Measurements from ENCODE around the gene RNF113B.
A peak's percentile ranks its signal among the peaks of the same experiment; 100 is the strongest.

RNF113B gene

GRCh38 chr13:98141509-98142379, 35.3 kb downstream of the RNF113B start:
- no peak for TF ChIP-seq CTCF (conservative IDR thresholded peaks at IDR 0.05; ENCODE audit: low read depth, low read length)
- H3K9ac ChIP-seq = peak overlapping the region; percentile 84
- peaks cover 31% of the 10 kb centered on the region for H3K79me2 ChIP-seq (ENCODE audit: insufficient read depth, low read depth)
- peaks cover 24% of the 10 kb centered on the region for H3K4me1 ChIP-seq (ENCODE audit: low read depth, poor library complexity, severe bottlenecking)
- peak overlapping the region; percentile 70 for H3K4me2 ChIP-seq
- no peaks in the 10 kb centered on the region for H4K20me1 ChIP-seq (ENCODE audit: insufficient read depth)
- H3K4me3 ChIP-seq (IDR thresholded peaks at IDR 0.05; ENCODE audit: insufficient read depth, low read depth, low read length) = no peak overlapping the region
- H3K27ac ChIP-seq = peak overlapping the region; percentile 70
- H3K27me3 ChIP-seq (ENCODE audit: insufficient read depth, low read depth) = no peaks in the 10 kb centered on the region
- peak overlapping the region; percentile 66 for H2AFZ ChIP-seq (ENCODE audit: low read depth)
- no peaks in the 10 kb centered on the region for H3K36me3 ChIP-seq (ENCODE audit: insufficient read depth)

- Histone ChIP-seq H3K9ac (no peak overlapping the region; the same call in 1 of the 2 replicates), H3K27ac (no peak overlapping the region), H3K79me2 (ENCODE audit: insufficient read depth, low read depth) (peaks cover 24% of the 10 kb centered on the region), H4K20me1 (ENCODE audit: insufficient read depth) (no peaks in the 10 kb centered on the region), H3K4me2 (no peak overlapping the region; the same call in 1 of the 2 replicates), H3K4me3 (IDR thresholded peaks at IDR 0.05; ENCODE audit: insufficient read depth, low read depth, low read length) (no peak overlapping the region), H2AFZ (ENCODE audit: low read depth) (no peak overlapping the region), H3K27me3 (ENCODE audit: insufficient read depth, low read depth) (no peaks in the 10 kb centered on the region), H3K36me3 (ENCODE audit: insufficient read depth) (no peaks in the 10 kb centered on the region), H3K4me1 (ENCODE audit: low read depth, poor library complexity, severe bottlenecking) (peaks cover 17% of the 10 kb centered on the region)
- no peak for TF ChIP-seq CTCF (conservative IDR thresholded peaks at IDR 0.05; ENCODE audit: low read depth, low read length)
Observed at GRCh38 chr13:98141091-98141490, 36.0 kb downstream of the RNF113B start.

GRCh38 chr13:98134901-98135300, 42.2 kb downstream of the RNF113B start:
- TF ChIP-seq CTCF (conservative IDR thresholded peaks at IDR 0.05; ENCODE audit: low read depth, low read length) = no peak
- no peaks in the 10 kb centered on the region for H3K4me1 ChIP-seq (ENCODE audit: low read depth, poor library complexity, severe bottlenecking)
- H2AFZ ChIP-seq (ENCODE audit: low read depth) = no peak overlapping the region
- no peaks in the 10 kb centered on the region for H3K36me3 ChIP-seq (ENCODE audit: insufficient read depth)
- H4K20me1 ChIP-seq (ENCODE audit: insufficient read depth) = no peaks in the 10 kb centered on the region
- no peaks in the 10 kb centered on the region for H3K27me3 ChIP-seq (ENCODE audit: insufficient read depth, low read depth)
- H3K9ac ChIP-seq = no peak overlapping the region
- no peaks in the 10 kb centered on the region for H3K79me2 ChIP-seq (ENCODE audit: insufficient read depth, low read depth)
- H3K4me3 ChIP-seq (IDR thresholded peaks at IDR 0.05; ENCODE audit: insufficient read depth, low read depth, low read length) = no peak overlapping the region
- no peak overlapping the region for H3K4me2 ChIP-seq
- no peak overlapping the region for H3K27ac ChIP-seq

- Histone ChIP-seq H3K27me3 (ENCODE audit: insufficient read depth, low read depth) (no peaks in the 10 kb centered on the region), H3K27ac (no peak overlapping the region), H3K79me2 (ENCODE audit: insufficient read depth, low read depth) (no peaks in the 10 kb centered on the region), H2AFZ (ENCODE audit: low read depth) (no peak overlapping the region), H3K36me3 (ENCODE audit: insufficient read depth) (no peaks in the 10 kb centered on the region), H3K4me1 (ENCODE audit: low read depth, poor library complexity, severe bottlenecking) (no peaks in the 10 kb centered on the region), H3K9ac (no peak overlapping the region), H3K4me3 (IDR thresholded peaks at IDR 0.05; ENCODE audit: insufficient read depth, low read depth, low read length) (no peak overlapping the region), H4K20me1 (ENCODE audit: insufficient read depth) (no peaks in the 10 kb centered on the region), H3K4me2 (no peak overlapping the region)
- no peak for TF ChIP-seq CTCF (conservative IDR thresholded peaks at IDR 0.05; ENCODE audit: low read depth, low read length)
Observed at GRCh38 chr13:98133946-98134345, 43.1 kb downstream of the RNF113B start.
